ENCODE results near the gene NPC1. TPM values are rescaled to one million over a fixed set of nuclear protein-coding genes. Genes with fewer than 3 reads are reported as not detected.

Gene NPC1
- polyA plus RNA-seq, 3 donors: 7.5 to 17.9 (median 17.7) TPM

- H4K20me1 ChIP-seq (ENCODE audit: insufficient read depth, low read length): peaks cover 31% of the 10 kb centered on the region
- peaks cover 51% of the 10 kb centered on the region for H3K4me1 Mint-ChIP-seq
- H3K4me2 ChIP-seq (replicated peaks; ENCODE audit: extremely low read depth, low read length, poor library complexity, severe bottlenecking): peak overlapping the region; percentile 27
- peaks cover 49 to 56% of the 10 kb centered on the region in 2 donors for H3K4me1 ChIP-seq (ENCODE audit: control insufficient read depth in 1 of 2, insufficient read depth in 2 of 2, low read length in 2 of 2)
- no peak overlapping the region for H3K9ac ChIP-seq (ENCODE audit: insufficient read depth, low read length, poor library complexity, severe bottlenecking)
- H2AFZ ChIP-seq (ENCODE audit: insufficient read depth, low read depth, low read length, poor library complexity, severe bottlenecking): no peak overlapping the region
- peaks cover 0 to 8% (median 1%) of the 10 kb centered on the region in 3 donors for H3K27me3 Mint-ChIP-seq (ENCODE audit: low read depth in 3 of 3)
- H3K27ac Mint-ChIP-seq: peak overlapping the region; percentile 3 to 92 (median 76)
- peaks cover 84 to 92% of the 10 kb centered on the region in 2 donors for H3K36me3 Mint-ChIP-seq
- DNase-seq: peak in 2 of 3 donors; percentile 23 to 44
- H3K79me2 ChIP-seq (ENCODE audit: insufficient read depth, low read length): peaks cover 3% of the 10 kb centered on the region
- peaks cover 58 to 74% of the 10 kb centered on the region in 2 donors for H3K36me3 ChIP-seq (replicated peaks in 1 of 2; ENCODE audit: control insufficient read depth in 1 of 2, insufficient read depth in 2 of 2, low read length in 2 of 2)
- WGBS (ENCODE audit: insufficient coverage): 7% methylated on average over 3 of the region's 9 CpGs
- H3K27me3 ChIP-seq (ENCODE audit: control insufficient read depth in 2 of 2, insufficient read depth in 2 of 2, low read length in 2 of 2): no peaks in the 10 kb centered on the region
- H3K9me3 Mint-ChIP-seq: peaks cover 0 to 2% (median 0%) of the 10 kb centered on the region in 7 donors
- H3K4me3 ChIP-seq (replicated peaks in 1 of 3; ENCODE audit: low read depth in 2 of 3, low read length in 3 of 3): peak overlapping the region in 1 of 3 experiments; percentile 37
- peak overlapping the region in 1 of 2 donors; percentile 78 for H3K4me3 Mint-ChIP-seq
- no peaks in the 10 kb centered on the region for H3K9me3 ChIP-seq (replicated peaks in 1 of 2; ENCODE audit: control insufficient read depth in 1 of 2, insufficient read depth in 1 of 2, low read length in 2 of 2)
- intact Hi-C loops (cut with micrococcal nuclease): loop anchor here in 1 of 2 donors (5.0 kb wide), 1 partner anchor 33 kb away; no protein-coding TSS in a partner anchor
- H3K27ac ChIP-seq (ENCODE audit: low read depth in 1 of 2, low read length in 2 of 2): peak overlapping the region in 1 of 2 donors; percentile 79
- TF ChIP-seq CTCF (IDR thresholded peaks at IDR 0.05): no peak
These were observed 47.0 kb downstream of the NPC1 start for GRCh38 chr18:23539296-23539695.

GRCh38 chr18:23538870-23539269 is 47.4 kb downstream of the NPC1 start:
- peaks cover 84 to 92% of the 10 kb centered on the region in 2 donors for H3K36me3 Mint-ChIP-seq
- H3K4me2 ChIP-seq (replicated peaks; ENCODE audit: extremely low read depth, low read length, poor library complexity, severe bottlenecking): peak overlapping the region; percentile 27
- peaks cover 3% of the 10 kb centered on the region for H3K79me2 ChIP-seq (ENCODE audit: insufficient read depth, low read length)
- H3K27me3 ChIP-seq (ENCODE audit: control insufficient read depth in 2 of 2, insufficient read depth in 2 of 2, low read length in 2 of 2): no peaks in the 10 kb centered on the region
- DNase-seq: no peak
- no peak overlapping the region for H3K9ac ChIP-seq (ENCODE audit: insufficient read depth, low read length, poor library complexity, severe bottlenecking)
- H3K4me1 ChIP-seq (ENCODE audit: control insufficient read depth in 1 of 2, insufficient read depth in 2 of 2, low read length in 2 of 2): peaks cover 49 to 56% of the 10 kb centered on the region in 2 donors
- peaks cover 51% of the 10 kb centered on the region for H3K4me1 Mint-ChIP-seq
- peaks cover 31% of the 10 kb centered on the region for H4K20me1 ChIP-seq (ENCODE audit: insufficient read depth, low read length)
- H3K36me3 ChIP-seq (replicated peaks in 1 of 2; ENCODE audit: control insufficient read depth in 1 of 2, insufficient read depth in 2 of 2, low read length in 2 of 2): peaks cover 58 to 74% of the 10 kb centered on the region in 2 donors
- H3K27me3 Mint-ChIP-seq (ENCODE audit: low read depth in 3 of 3): peaks cover 0 to 8% (median 1%) of the 10 kb centered on the region in 3 donors
- intact Hi-C loops (cut with micrococcal nuclease): loop anchor here in 1 of 2 donors (5.0 kb wide), 1 partner anchor 33 kb away; no protein-coding TSS in a partner anchor
- peak overlapping the region in 1 of 2 donors; percentile 79 for H3K27ac ChIP-seq (ENCODE audit: low read depth in 1 of 2, low read length in 2 of 2)
- peak overlapping the region in 4 of 7 donors; percentile 3 to 90 (median 58) for H3K27ac Mint-ChIP-seq
- no peak overlapping the region for H2AFZ ChIP-seq (ENCODE audit: insufficient read depth, low read depth, low read length, poor library complexity, severe bottlenecking)
- 6% methylated on average over 3 of the region's 6 CpGs for WGBS (ENCODE audit: insufficient coverage)
- peaks cover 0 to 2% (median 0%) of the 10 kb centered on the region in 7 donors for H3K9me3 Mint-ChIP-seq
- H3K4me3 Mint-ChIP-seq: peak overlapping the region in 1 of 2 donors; percentile 60
- H3K9me3 ChIP-seq (replicated peaks in 1 of 2; ENCODE audit: control insufficient read depth in 1 of 2, insufficient read depth in 1 of 2, low read length in 2 of 2): no peaks in the 10 kb centered on the region
- no peak for TF ChIP-seq CTCF (IDR thresholded peaks at IDR 0.05)
- peak overlapping the region in 1 of 3 experiments; percentile 37 for H3K4me3 ChIP-seq (replicated peaks in 1 of 3; ENCODE audit: low read depth in 2 of 3, low read length in 3 of 3)

All from CD14-positive monocyte (primary cell).